ENCODE data around the gene PON3. TPM values are rescaled to one million over a fixed set of nuclear protein-coding genes. Genes with fewer than 3 reads are reported as not detected.

Gene PON3
- total RNA-seq, 1 donor from 2014 or later, result not detected

DNA sequence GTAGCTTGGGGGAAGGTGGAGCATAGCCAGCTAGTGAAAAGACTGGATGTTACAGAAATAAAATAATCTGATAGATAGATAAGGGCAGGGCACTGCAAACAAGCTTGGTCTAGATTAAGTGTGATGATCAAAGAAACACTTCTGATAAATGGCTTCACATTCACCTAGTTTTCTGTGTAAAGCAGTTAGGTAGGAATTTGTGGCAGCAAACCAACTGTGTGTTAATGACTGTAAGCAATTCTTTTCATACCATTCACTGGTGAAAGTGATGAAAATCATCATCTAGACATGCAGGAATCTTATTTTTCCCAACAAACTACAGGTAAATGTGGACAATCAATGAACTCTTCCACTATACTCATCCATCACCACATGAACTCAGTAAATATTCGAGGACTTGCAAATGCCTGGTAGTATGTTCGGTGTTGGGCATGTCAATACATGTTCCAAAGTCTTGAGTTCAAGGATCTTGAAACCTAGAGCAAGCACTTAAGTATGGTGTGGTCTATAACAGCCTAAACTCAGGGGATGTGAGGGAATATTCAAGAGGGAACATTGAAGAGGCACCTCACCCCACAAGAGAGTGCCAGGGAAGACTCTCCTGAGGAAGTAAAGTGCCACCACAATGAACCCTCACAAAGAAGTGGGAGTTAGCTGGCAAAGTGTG is 20.5 kb downstream of the PON3 start:
- H3K4me1 Mint-ChIP-seq (ENCODE audit: low read depth, unreplicated experiment), result peaks cover 5% of the 10 kb centered on the region

GRCh38 chr7:95373323-95373722 is 22.9 kb downstream of the PON3 start:
- no peak for FAIRE-seq
- no peak overlapping the region for H3K4me3 ChIP-seq (ENCODE audit: insufficient read depth, low read depth, low read length)
- no peaks in the 10 kb centered on the region for H3K27me3 ChIP-seq (ENCODE audit: insufficient read depth, low read length)
- no peak overlapping the region for H3K27ac Mint-ChIP-seq (ENCODE audit: unreplicated experiment)
- H3K79me2 ChIP-seq (ENCODE audit: insufficient read depth, low read length), result no peaks in the 10 kb centered on the region
- TF ChIP-seq, protein P1, sequence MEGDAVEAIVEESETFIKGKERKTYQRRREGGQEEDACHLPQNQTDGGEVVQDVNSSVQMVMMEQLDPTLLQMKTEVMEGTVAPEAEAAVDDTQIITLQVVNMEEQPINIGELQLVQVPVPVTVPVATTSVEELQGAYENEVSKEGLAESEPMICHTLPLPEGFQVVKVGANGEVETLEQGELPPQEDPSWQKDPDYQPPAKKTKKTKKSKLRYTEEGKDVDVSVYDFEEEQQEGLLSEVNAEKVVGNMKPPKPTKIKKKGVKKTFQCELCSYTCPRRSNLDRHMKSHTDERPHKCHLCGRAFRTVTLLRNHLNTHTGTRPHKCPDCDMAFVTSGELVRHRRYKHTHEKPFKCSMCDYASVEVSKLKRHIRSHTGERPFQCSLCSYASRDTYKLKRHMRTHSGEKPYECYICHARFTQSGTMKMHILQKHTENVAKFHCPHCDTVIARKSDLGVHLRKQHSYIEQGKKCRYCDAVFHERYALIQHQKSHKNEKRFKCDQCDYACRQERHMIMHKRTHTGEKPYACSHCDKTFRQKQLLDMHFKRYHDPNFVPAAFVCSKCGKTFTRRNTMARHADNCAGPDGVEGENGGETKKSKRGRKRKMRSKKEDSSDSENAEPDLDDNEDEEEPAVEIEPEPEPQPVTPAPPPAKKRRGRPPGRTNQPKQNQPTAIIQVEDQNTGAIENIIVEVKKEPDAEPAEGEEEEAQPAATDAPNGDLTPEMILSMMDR (IDR thresholded peaks at IDR 0.05; ENCODE audit: insufficient read depth, low read depth, low read length), result no peak
- no peaks in the 10 kb centered on the region for H3K9me3 ChIP-seq (ENCODE audit: insufficient read depth, low read depth, low read length)
- no peak overlapping the region for H3K4me3 Mint-ChIP-seq (ENCODE audit: unreplicated experiment)
- no peaks in the 10 kb centered on the region for H4K20me1 ChIP-seq (ENCODE audit: insufficient read depth, low read length)
- peaks cover 5% of the 10 kb centered on the region for H3K4me1 Mint-ChIP-seq (ENCODE audit: low read depth, unreplicated experiment)
- H3K27me3 Mint-ChIP-seq (ENCODE audit: low read depth, unreplicated experiment), result no peaks in the 10 kb centered on the region
- H3K4me2 ChIP-seq (ENCODE audit: low read length), result no peak overlapping the region
- no peaks in the 10 kb centered on the region for H3K4me1 ChIP-seq (ENCODE audit: insufficient read depth, low read length)
- H3K27ac ChIP-seq (ENCODE audit: low read depth, low read length), result no peak overlapping the region
- peaks cover 15% of the 10 kb centered on the region for H3K9me3 Mint-ChIP-seq (ENCODE audit: unreplicated experiment)
- H3K9ac ChIP-seq (ENCODE audit: low read length), result no peak overlapping the region
- H2AFZ ChIP-seq (ENCODE audit: low read depth, low read length), result no peak overlapping the region
- no peak for DNase-seq (ENCODE audit: low read depth)
- peaks cover 1% of the 10 kb centered on the region for H3K36me3 Mint-ChIP-seq (ENCODE audit: low read depth, unreplicated experiment)
- H3K36me3 ChIP-seq (ENCODE audit: insufficient read depth, low read length), result no peaks in the 10 kb centered on the region

More for the DNA sequence above, 20.5 kb downstream of the PON3 start:
- H3K4me1 ChIP-seq (ENCODE audit: insufficient read depth, low read length), result no peaks in the 10 kb centered on the region
- Mint-ChIP-seq H3K27ac (ENCODE audit: unreplicated experiment) (peak overlapping the region; percentile 34), H3K36me3 (ENCODE audit: low read depth, unreplicated experiment) (peaks cover 1% of the 10 kb centered on the region), H3K27me3 (ENCODE audit: low read depth, unreplicated experiment) (no peaks in the 10 kb centered on the region), H3K9me3 (ENCODE audit: unreplicated experiment) (peaks cover 31% of the 10 kb centered on the region), H3K4me3 (ENCODE audit: unreplicated experiment) (no peak overlapping the region)
- FAIRE-seq, result no peak
- no peak overlapping the region for H3K27ac ChIP-seq (ENCODE audit: low read depth, low read length)
- H3K27me3 ChIP-seq (ENCODE audit: insufficient read depth, low read length), result no peaks in the 10 kb centered on the region
- DNase-seq (ENCODE audit: low read depth), result no peak
- H3K9me3 ChIP-seq (ENCODE audit: insufficient read depth, low read depth, low read length), result peaks cover 3% of the 10 kb centered on the region
- no peaks in the 10 kb centered on the region for H4K20me1 ChIP-seq (ENCODE audit: insufficient read depth, low read length)
- no peak for TF ChIP-seq EZH2 (IDR thresholded peaks at IDR 0.05; ENCODE audit: insufficient read depth, low read length)
- TF ChIP-seq, protein P1 (IDR thresholded peaks at IDR 0.05; ENCODE audit: insufficient read depth, low read depth, low read length), result no peak
- no peak overlapping the region for H3K4me2 ChIP-seq (ENCODE audit: low read length)
- no peak overlapping the region for H3K4me3 ChIP-seq (ENCODE audit: insufficient read depth, low read depth, low read length)
- H3K9ac ChIP-seq (ENCODE audit: low read length), result no peak overlapping the region
- no peaks in the 10 kb centered on the region for H3K79me2 ChIP-seq (ENCODE audit: insufficient read depth, low read length)
- H3K36me3 ChIP-seq (ENCODE audit: insufficient read depth, low read length), result no peaks in the 10 kb centered on the region
- no peak overlapping the region for H2AFZ ChIP-seq (ENCODE audit: low read depth, low read length)

GRCh38 chr7:95368235-95368634 is 27.9 kb downstream of the PON3 start:
- H3K4me3 Mint-ChIP-seq (ENCODE audit: unreplicated experiment), result no peak overlapping the region
- Histone ChIP-seq H3K27me3 (ENCODE audit: insufficient read depth, low read length) (no peaks in the 10 kb centered on the region), H3K4me2 (ENCODE audit: low read length) (no peak overlapping the region), H3K27ac (ENCODE audit: low read depth, low read length) (no peak overlapping the region), H3K36me3 (ENCODE audit: insufficient read depth, low read length) (no peaks in the 10 kb centered on the region), H3K4me1 (ENCODE audit: insufficient read depth, low read length) (no peaks in the 10 kb centered on the region), H4K20me1 (ENCODE audit: insufficient read depth, low read length) (no peaks in the 10 kb centered on the region), H3K9ac (ENCODE audit: low read length) (no peak overlapping the region), H3K9me3 (ENCODE audit: insufficient read depth, low read depth, low read length) (no peaks in the 10 kb centered on the region), H3K79me2 (ENCODE audit: insufficient read depth, low read length) (no peaks in the 10 kb centered on the region), H2AFZ (ENCODE audit: low read depth, low read length) (no peak overlapping the region), H3K4me3 (ENCODE audit: insufficient read depth, low read depth, low read length) (no peak overlapping the region)
- H3K4me1 Mint-ChIP-seq (ENCODE audit: low read depth, unreplicated experiment), result peaks cover 9% of the 10 kb centered on the region
- DNase-seq (ENCODE audit: low read depth), result no peak
- TF ChIP-seq EZH2 (IDR thresholded peaks at IDR 0.05; ENCODE audit: insufficient read depth, low read length), result no peak
- TF ChIP-seq, protein P1 (IDR thresholded peaks at IDR 0.05; ENCODE audit: insufficient read depth, low read depth, low read length), result no peak
- no peak overlapping the region for H3K27ac Mint-ChIP-seq (ENCODE audit: unreplicated experiment)
- peaks cover 2% of the 10 kb centered on the region for H3K27me3 Mint-ChIP-seq (ENCODE audit: low read depth, unreplicated experiment)
- no peak for FAIRE-seq
- H3K36me3 Mint-ChIP-seq (ENCODE audit: low read depth, unreplicated experiment), result no peaks in the 10 kb centered on the region
- no peaks in the 10 kb centered on the region for H3K9me3 Mint-ChIP-seq (ENCODE audit: unreplicated experiment)
